Sigmoid colon (tissue), 7 donors: ENCODE measurements around the gene CDH1. TPM values are rescaled to one million over a fixed set of nuclear protein-coding genes. Genes with fewer than 3 reads are reported as not detected.

Source experiments
- DNase-seq: peaks from one replicate; pipeline ENCODE4 v3.0.0-alpha.2; 2019
- H3K27ac ChIP-seq, 4 donors: fragments of 200-600 bp; sonication (generic); one replicate each; pipeline ENCODE4 v1.5.1; 2016 to 2019; ENCODE audit warnings: mild to moderate bottlenecking in 1 of 4
- H3K27me3 ChIP-seq, 3 donors: fragments of 200-600 bp; sonication (generic); one replicate each; pipeline ENCODE4 v1.5.1; 2019; ENCODE audit warnings: mild to moderate bottlenecking in 1 of 3
- H3K36me3 ChIP-seq, 4 donors: fragments of 200-600 bp; sonication (generic); one replicate each; pipeline ENCODE4 v1.5.1; 2016 to 2019
- H3K4me1 ChIP-seq, 4 donors: fragments of 200-600 bp; sonication (generic); one replicate each; pipeline ENCODE4 v1.5.1; 2017 to 2019
- H3K4me3 ChIP-seq, 4 donors: fragments of 200-600 bp; sonication (generic); one replicate each; pipeline ENCODE4 v1.5.1; 2017 to 2019; ENCODE audit warnings: mild to moderate bottlenecking in 2 of 4, moderate library complexity in 1 of 4
- H3K9me3 ChIP-seq, 4 donors: fragments of 200-600 bp in 3 of 4; sonication (generic) in 3 of 4; one replicate each; pipeline versions ENCODE4 v1.5.1 to v1.6.1; 2013 to 2019
- CTCF ChIP-seq, 4 experiments: fragments of 450-650 bp in 3 of 4; fragments of 200-600 bp in 1 of 4; IDR thresholded peaks; one replicate each; pipeline ENCODE4 v1.5.1; 2016 to 2019; ENCODE audit warnings: antibody characterized with exemption in 4 of 4, mild to moderate bottlenecking in 3 of 4, moderate library complexity in 2 of 4
- EP300 ChIP-seq, 4 donors: sonication (generic); formaldehyde crosslinking; IDR thresholded peaks; one replicate each; pipeline ENCODE4 v1.6.1; 2017; ENCODE audit warnings: antibody characterized with exemption in 4 of 4
- POLR2A ChIP-seq, 2 donors: fragments of 450-650 bp; IDR thresholded peaks; one replicate each; pipeline ENCODE4 v1.6.1; 2016; ENCODE audit warnings: antibody characterized with exemption in 2 of 2, mild to moderate bottlenecking in 2 of 2, moderate library complexity in 2 of 2
- POLR2AphosphoS5 ChIP-seq, 4 donors: sonication (generic); formaldehyde crosslinking; IDR thresholded peaks; one replicate each; pipeline ENCODE4 v1.6.1; 2017; ENCODE audit warnings: antibody characterized with exemption in 4 of 4
- WGBS, 2 donors: extraction: QIAGEN DNeasy Blood & Tissue Kit; methylation state at CpG; one replicate each; pipeline ENCODE4 v1.1.7; 2013; 5-methylcytosine and 5-hydroxymethylcytosine counted together
- intact Hi-C: fragments of 100-400 bp; cut with DNase I; formaldehyde crosslinking; loops from one replicate; pipeline ENCODE4 v1.15.1; 2023
- polyA plus RNA-seq, 3 donors: library from polyadenylated mRNA; stranded (reverse); fragments of 200-250 nt; gene quantifications; one replicate each; pipeline ENCODE4 v1.2.3, GENCODE V29; 2013
- total RNA-seq, 4 donors: library from RNA; depleted of rRNA; stranded (reverse); fragments of >200 nt; gene quantifications; one replicate each; pipeline ENCODE4 v1.1.0, GENCODE V29; 2016
- donor health status: healthy with polysubstance abuse.
- donor health status: Bipolar disorder and iron deficiency.
- donor health status: healthy.

The CDH1 gene
- total and polyA plus RNA-seq, 7 donors, result 0.14 to 163 (median 15.4) TPM; not detected in 1

GRCh38 chr16:68843482-68844210 is 106.6 kb downstream of the CDH1 start, which contains the start of gene TANGO6:
TSS of gene TANGO6 (plus strand) at chr16:68843531. CDS start at chr16:68843618, 87 bp downstream.
- TF ChIP-seq EP300 (IDR thresholded peaks at IDR 0.05) (no peak), POLR2A (IDR thresholded peaks at IDR 0.05) (peak in 1 of 2 donors; percentile 22), POLR2AphosphoS5 (IDR thresholded peaks at IDR 0.05) (peak; percentile 30 to 90 (median 84)), CTCF (IDR thresholded peaks at IDR 0.05) (no peak)
- peak within 1 kb of the TSS; percentile 84 to 94 (median 90) for H3K27ac ChIP-seq

GRCh38 chr16:68844211-68844564 is 107.1 kb downstream of the CDH1 start:
- H3K27me3 ChIP-seq, result no peaks in the 10 kb centered on the region
- H3K4me3 ChIP-seq, result peak overlapping the region; percentile 73 to 93 (median 90)
- H3K27ac ChIP-seq, result peak overlapping the region; percentile 84 to 94 (median 90)
- no peaks in the 10 kb centered on the region for H3K9me3 ChIP-seq
- TF ChIP-seq EP300 (IDR thresholded peaks at IDR 0.05) (no peak), CTCF (IDR thresholded peaks at IDR 0.05) (no peak), POLR2A (IDR thresholded peaks at IDR 0.05) (no peak), POLR2AphosphoS5 (IDR thresholded peaks at IDR 0.05) (no peak)
- DNase-seq, result no peak
- no peaks in the 10 kb centered on the region for H3K36me3 ChIP-seq
- intact Hi-C loops, result loop anchor here (5.0 to 10.0 kb wide), 2 partner anchors 139 to 317 kb away; no protein-coding TSS in a partner anchor
- peaks cover 0 to 32% (median 23%) of the 10 kb centered on the region in 4 donors for H3K4me1 ChIP-seq
- WGBS, 2 donors, result 6 to 7% methylated on average over 6 of the region's 6 CpGs

More at GRCh38 chr16:68843482-68844210, 106.6 kb downstream of the CDH1 start, which contains the start of gene TANGO6:
- no peaks in the 10 kb centered on the region for H3K9me3 ChIP-seq
- 0 to 1% methylated on average over 55 of the region's 55 CpGs for WGBS, 2 donors
- no peaks in the 10 kb centered on the region for H3K36me3 ChIP-seq
- H3K4me3 ChIP-seq, result peak within 1 kb of the TSS; percentile 73 to 93 (median 90)
- H3K27me3 ChIP-seq, result no peaks in the 10 kb centered on the region
- peaks cover 0 to 35% (median 23%) of the 10 kb centered on the region in 4 donors for H3K4me1 ChIP-seq
- peak; percentile 91 for DNase-seq
- intact Hi-C loops, result loop anchor here (5.0 to 10.0 kb wide), 2 partner anchors 139 to 316 kb away; no protein-coding TSS in a partner anchor

- no peak for TF ChIP-seq POLR2A (IDR thresholded peaks at IDR 0.05)
Measured at GRCh38 chr16:68848786-68849185, 111.7 kb downstream of the CDH1 start.

GRCh38 chr16:68850481-68850880 is 113.4 kb downstream of the CDH1 start:
- Histone ChIP-seq H3K4me3 (no peak overlapping the region), H3K4me1 (peaks cover 0 to 8% (median 5%) of the 10 kb centered on the region in 4 donors), H3K9me3 (no peaks in the 10 kb centered on the region), H3K36me3 (no peaks in the 10 kb centered on the region), H3K27me3 (no peaks in the 10 kb centered on the region), H3K27ac (no peak overlapping the region)
- no peak for DNase-seq
- 96 to 97% methylated on average over 2 of the region's 2 CpGs for WGBS, 2 donors
- TF ChIP-seq POLR2AphosphoS5 (IDR thresholded peaks at IDR 0.05) (no peak), CTCF (IDR thresholded peaks at IDR 0.05) (no peak), EP300 (IDR thresholded peaks at IDR 0.05) (no peak), POLR2A (IDR thresholded peaks at IDR 0.05) (no peak)
- intact Hi-C loops, result no loop called here

More at GRCh38 chr16:68848786-68849185, 111.7 kb downstream of the CDH1 start:
- DNase-seq, result no peak
- Histone ChIP-seq H3K4me1 (peaks cover 0 to 14% (median 10%) of the 10 kb centered on the region in 4 donors), H3K36me3 (no peaks in the 10 kb centered on the region), H3K9me3 (no peaks in the 10 kb centered on the region), H3K27ac (no peak overlapping the region), H3K27me3 (no peaks in the 10 kb centered on the region), H3K4me3 (no peak overlapping the region)
- 84 to 95% methylated on average over 9 of the region's 9 CpGs for WGBS, 2 donors
- intact Hi-C loops, result loop anchor here (5.0 to 10.0 kb wide), 2 partner anchors 144 to 284 kb away; partner anchors contain the start of genes CHTF8 and UTP4

GRCh38 chr16:68851601-68852000 is 114.5 kb downstream of the CDH1 start:
- no peak overlapping the region for H3K4me3 ChIP-seq
- DNase-seq, result no peak
- H3K36me3 ChIP-seq, result no peaks in the 10 kb centered on the region
- H3K4me1 ChIP-seq, result peaks cover 0 to 17% (median 10%) of the 10 kb centered on the region in 4 donors
- no peak overlapping the region for H3K27ac ChIP-seq
- no peaks in the 10 kb centered on the region for H3K9me3 ChIP-seq
- intact Hi-C loops, result no loop called here
- H3K27me3 ChIP-seq, result no peaks in the 10 kb centered on the region
- no peak for TF ChIP-seq EP300 (IDR thresholded peaks at IDR 0.05)
- no peak for TF ChIP-seq CTCF (IDR thresholded peaks at IDR 0.05)
- TF ChIP-seq POLR2AphosphoS5 (IDR thresholded peaks at IDR 0.05), result no peak
- no peak for TF ChIP-seq POLR2A (IDR thresholded peaks at IDR 0.05)
- WGBS, 2 donors, result 80 to 89% methylated on average over 2 of the region's 2 CpGs
